Measurements from ENCODE around the gene CKLF.

The CKLF gene

DNA sequence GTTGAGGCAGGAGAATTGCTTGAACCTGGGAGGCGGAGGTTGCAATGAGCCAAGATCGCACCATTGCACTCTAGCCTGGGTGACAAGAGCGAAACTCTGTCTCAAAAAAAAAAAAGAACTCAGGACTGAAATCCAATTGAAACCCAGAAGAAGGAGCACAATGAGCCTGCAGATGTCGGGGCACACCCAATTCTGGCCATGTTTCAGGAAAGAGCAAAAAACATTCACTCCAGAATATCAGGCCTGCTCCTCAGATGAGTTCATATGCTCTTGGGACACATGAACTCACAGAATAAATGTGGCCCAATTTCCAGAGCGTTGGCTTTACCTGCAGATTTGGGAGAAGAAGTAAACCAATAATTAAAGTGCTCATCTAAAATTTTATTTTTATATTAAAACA is 23.9 kb downstream of the CKLF start:
- ChIA-PET POLR2A (no interaction called here), CTCF (interaction anchor here (1.3 kb wide), 1 partner anchor 33 kb away, joined by 3 read pairs; no protein-coding TSS in a partner anchor)
- no peak overlapping the region for H3K4me3 ChIP-seq (ENCODE audit: low read depth, low read length)
- TF ChIP-seq, protein P1, sequence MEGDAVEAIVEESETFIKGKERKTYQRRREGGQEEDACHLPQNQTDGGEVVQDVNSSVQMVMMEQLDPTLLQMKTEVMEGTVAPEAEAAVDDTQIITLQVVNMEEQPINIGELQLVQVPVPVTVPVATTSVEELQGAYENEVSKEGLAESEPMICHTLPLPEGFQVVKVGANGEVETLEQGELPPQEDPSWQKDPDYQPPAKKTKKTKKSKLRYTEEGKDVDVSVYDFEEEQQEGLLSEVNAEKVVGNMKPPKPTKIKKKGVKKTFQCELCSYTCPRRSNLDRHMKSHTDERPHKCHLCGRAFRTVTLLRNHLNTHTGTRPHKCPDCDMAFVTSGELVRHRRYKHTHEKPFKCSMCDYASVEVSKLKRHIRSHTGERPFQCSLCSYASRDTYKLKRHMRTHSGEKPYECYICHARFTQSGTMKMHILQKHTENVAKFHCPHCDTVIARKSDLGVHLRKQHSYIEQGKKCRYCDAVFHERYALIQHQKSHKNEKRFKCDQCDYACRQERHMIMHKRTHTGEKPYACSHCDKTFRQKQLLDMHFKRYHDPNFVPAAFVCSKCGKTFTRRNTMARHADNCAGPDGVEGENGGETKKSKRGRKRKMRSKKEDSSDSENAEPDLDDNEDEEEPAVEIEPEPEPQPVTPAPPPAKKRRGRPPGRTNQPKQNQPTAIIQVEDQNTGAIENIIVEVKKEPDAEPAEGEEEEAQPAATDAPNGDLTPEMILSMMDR (IDR thresholded peaks at IDR 0.05; ENCODE audit: insufficient read depth, low read length, missing control alignments), result no peak
- DNase-seq (ENCODE audit: low read depth, low spot score), result no peak

DNA sequence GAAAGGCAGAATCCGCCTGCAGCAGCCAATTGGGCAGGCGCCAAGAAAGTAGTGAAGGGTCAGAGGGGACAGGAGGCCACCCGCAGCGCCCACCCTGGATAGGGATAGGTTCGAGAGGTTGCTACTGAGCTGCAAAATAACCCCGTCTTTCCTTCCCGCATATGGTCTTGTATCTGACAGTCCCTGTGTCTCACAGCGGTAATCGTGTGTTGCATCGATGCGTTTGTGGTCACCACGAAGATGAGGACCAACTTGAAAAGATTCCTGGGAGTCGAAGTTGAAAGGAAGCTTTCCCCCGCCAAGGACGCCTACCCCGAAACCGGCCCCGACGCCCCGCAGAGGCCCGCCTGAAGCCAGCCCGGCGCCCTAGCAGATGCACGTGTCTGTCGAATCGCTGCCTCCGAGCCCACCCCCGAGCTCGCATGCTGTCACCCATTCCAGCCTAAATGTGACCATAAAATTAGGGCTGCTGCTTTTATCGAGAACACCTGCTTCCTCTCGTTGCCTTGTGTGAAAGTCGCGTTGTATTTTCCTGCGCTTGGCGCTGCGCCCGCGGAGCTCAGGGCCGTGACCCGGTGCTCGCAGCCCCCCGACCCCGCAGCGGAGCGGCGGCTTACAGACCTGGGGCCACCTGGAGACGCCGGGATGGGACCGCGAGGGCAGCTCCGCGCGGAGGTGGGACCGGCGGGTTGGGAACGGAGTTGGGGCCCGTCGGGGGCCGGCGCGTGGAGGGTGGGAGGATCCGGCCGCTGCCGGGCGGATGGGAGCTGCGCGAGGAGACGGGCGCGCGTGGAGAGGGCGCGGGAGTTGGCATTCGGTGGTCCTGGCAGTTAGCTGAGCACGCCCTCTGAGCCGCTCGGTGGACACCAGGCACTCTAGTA is 26.5 kb downstream of the CKLF start, which contains the start of gene CMTM2:
TSS of gene CMTM2 (plus strand) at position 813 of the 881 bp plus-strand sequence. CDS start 145 bp downstream, outside the sequence.
- ChIA-PET CTCF (interaction anchor here (0.9 to 3.8 kb wide), 8 partner anchors 8 to 72 kb away, joined by 3 to 21 read pairs (median 4); no protein-coding TSS in a partner anchor), POLR2A (no interaction called here)
- TF ChIP-seq, protein P1 (IDR thresholded peaks at IDR 0.05; ENCODE audit: insufficient read depth, low read length, missing control alignments), result no peak
- no peak within 1 kb of the TSS for H3K4me3 ChIP-seq (ENCODE audit: low read depth, low read length)
- DNase-seq (ENCODE audit: low read depth, low spot score), result no peak

DNA sequence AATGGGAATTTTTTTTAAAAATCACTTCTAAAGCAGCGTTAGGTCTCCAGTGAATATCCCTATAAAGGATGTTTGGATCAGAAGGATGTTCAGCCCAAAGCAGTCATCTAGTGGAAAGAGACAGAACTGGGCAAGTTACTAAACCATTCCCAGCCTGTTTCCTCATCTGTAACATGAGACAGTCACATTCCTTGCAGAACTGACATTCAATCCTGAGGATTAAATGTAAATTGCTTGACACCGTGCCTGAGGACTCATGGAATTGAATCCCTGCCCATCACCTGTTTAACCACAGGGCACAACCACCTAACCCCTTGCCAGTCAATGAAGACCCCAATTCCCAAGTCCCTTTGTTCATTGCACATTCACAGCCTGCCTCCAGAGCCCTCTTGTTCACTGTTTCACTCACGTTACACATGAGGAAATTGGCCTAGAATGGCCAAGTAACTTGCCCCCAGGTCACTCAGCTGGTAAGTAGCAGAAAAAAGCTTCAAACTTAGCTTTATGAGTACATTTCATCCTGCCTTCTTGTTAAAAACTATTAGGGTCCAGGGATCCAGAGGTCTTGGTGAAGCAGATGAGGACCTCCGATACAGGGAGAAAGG is 28.3 kb downstream of the CKLF start:
- POLR2A ChIA-PET, result interaction anchor here (1.3 kb wide), 1 partner anchor 11 kb away, joined by 4 read pairs; no protein-coding TSS in a partner anchor
- DNase-seq (ENCODE audit: low read depth, low spot score), result peak; percentile 58
- TF ChIP-seq, protein P1 (IDR thresholded peaks at IDR 0.05; ENCODE audit: insufficient read depth, low read length, missing control alignments), result peak; percentile 32
- no peak overlapping the region for H3K4me3 ChIP-seq (ENCODE audit: low read depth, low read length)
- CTCF ChIA-PET, result interaction anchor here (1.0 to 3.8 kb wide), 7 partner anchors 10 to 181 kb away, joined by 3 to 21 read pairs (median 3); no protein-coding TSS in a partner anchor

DNA sequence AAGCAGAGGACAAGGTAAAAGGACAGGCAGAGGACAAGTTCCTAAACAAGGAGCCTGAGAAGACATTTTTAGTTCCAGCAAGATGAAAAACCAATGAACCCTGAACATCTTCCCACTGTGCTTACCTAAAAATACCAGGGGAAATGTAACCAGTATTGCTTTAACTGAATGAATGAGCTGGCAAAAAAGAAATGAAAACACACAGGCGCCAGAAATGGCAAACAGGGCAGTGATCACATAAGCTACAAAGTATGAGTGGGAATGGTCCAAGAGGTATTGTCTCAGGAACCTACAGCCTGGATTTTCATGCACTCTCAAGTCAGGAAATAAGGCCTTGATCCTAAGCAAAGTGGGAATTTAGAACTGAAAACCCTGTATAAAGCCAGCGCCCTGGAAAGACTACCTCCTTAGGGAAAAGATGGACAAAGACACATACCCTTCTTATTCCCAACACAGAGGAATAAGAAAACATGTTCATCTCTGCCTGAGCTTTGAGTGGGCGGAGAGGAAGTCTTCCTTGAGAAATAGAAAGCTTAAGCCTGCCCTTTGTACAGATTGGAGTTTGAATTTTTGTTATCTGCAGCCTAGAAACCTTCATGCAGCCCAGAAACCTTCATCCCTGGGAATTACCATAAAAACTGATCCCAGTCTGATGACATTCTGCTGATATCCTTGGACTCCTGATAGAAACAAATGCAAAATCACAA is 29.0 kb downstream of the CKLF start:
- TF ChIP-seq, protein P1 (IDR thresholded peaks at IDR 0.05; ENCODE audit: insufficient read depth, low read length, missing control alignments), result no peak
- CTCF ChIA-PET, result interaction anchor here (0.8 to 3.8 kb wide), 9 partner anchors 11 to 181 kb away, joined by 3 to 21 read pairs (median 4); no protein-coding TSS in a partner anchor
- POLR2A ChIA-PET, result no interaction called here
- DNase-seq (ENCODE audit: low read depth, low spot score), result no peak
- no peak overlapping the region for H3K4me3 ChIP-seq (ENCODE audit: low read depth, low read length)

DNA sequence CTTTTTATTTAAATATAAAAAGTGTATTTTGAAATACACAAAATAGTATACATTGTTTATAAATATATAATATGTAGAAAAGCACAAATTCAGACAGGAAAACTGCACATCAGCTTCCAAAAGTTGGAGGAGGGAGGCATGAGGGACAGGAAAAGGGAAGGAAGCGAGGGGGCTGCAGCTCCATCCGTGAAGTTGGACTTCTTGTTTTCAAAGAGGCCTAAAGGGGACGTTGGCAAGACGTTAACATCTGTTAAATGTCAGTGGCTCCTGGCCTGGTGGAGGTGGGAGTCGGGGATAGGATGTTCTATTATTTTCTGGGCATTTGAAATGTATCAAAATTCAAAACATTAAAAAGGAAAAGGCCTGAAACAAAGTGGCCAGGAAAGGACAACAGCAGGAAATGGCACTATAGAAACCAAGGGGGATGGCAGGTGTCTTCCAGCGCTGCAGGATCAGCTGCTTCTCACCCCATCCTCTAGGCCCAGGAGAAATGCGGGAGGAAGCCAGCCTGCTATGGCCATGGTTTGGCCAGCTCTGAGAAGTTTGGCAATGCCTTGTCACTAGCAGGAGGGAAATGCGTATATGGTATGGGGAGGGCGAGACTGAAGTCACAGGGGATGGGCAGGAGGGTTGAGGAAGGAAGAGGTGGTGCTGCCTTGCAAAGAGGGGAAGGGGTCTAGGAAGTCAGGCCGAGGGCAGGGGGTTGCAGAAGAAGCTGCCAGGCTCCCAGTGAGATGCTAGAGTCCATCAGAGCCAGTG is 33.3 kb downstream of the CKLF start:
- no peak for DNase-seq (ENCODE audit: low read depth, low spot score)
- no peak overlapping the region for H3K4me3 ChIP-seq (ENCODE audit: low read depth, low read length)
- TF ChIP-seq, protein P1 (IDR thresholded peaks at IDR 0.05; ENCODE audit: insufficient read depth, low read length, missing control alignments), result no peak
- ChIA-PET CTCF (interaction anchor here (0.9 to 1.2 kb wide), 3 partner anchors 9 to 22 kb away, joined by 3 read pairs; no protein-coding TSS in a partner anchor), POLR2A (no interaction called here)
